WTC11 (cell line): ENCODE data around the gene ATXN7.

Experiments used
- CBFB ChIP-seq: sonication (generic); formaldehyde crosslinking; IDR thresholded peaks from 2 replicates; pipeline ENCODE4 v1.8.1; 2022; ENCODE audit warnings: mild to moderate bottlenecking, low read depth, missing genetic modification reagents
- E2F1 ChIP-seq: sonication (generic); formaldehyde crosslinking; IDR thresholded peaks from 2 replicates; pipeline ENCODE4 v1.8.0; 2022; ENCODE audit warnings: mild to moderate bottlenecking, missing genetic modification reagents
- MAX ChIP-seq: sonication (generic); formaldehyde crosslinking; IDR thresholded peaks from 2 replicates; pipeline ENCODE4 v1.8.0; 2022; ENCODE audit warnings: mild to moderate bottlenecking, missing genetic modification reagents
- MXD4 ChIP-seq: fragments of 250-450 bp; sonication (Bioruptor Pico); IDR thresholded peaks from 2 replicates; pipeline ENCODE4 v1.8.0; 2021; ENCODE audit warnings: mild to moderate bottlenecking, moderate library complexity, borderline replicate concordance
- RORB ChIP-seq: fragments of 250-450 bp; sonication (Bioruptor Pico); IDR thresholded peaks from 2 replicates; pipeline ENCODE4 v1.9.0; 2021; ENCODE audit warnings: mild to moderate bottlenecking
- TCF7 ChIP-seq: sonication (generic); formaldehyde crosslinking; IDR thresholded peaks from 2 replicates; pipeline ENCODE4 v1.8.0; 2022; ENCODE audit warnings: mild to moderate bottlenecking, low read depth, missing genetic modification reagents, moderate library complexity
- TF ChIP-seq, protein P1 (sequence below): fragments of 200-600 bp; IDR thresholded peaks from 2 replicates; pipeline ENCODE4 v1.8.0; 2022; ENCODE audit warnings: antibody characterized with exemption

- TF ChIP-seq MAX (no peak), CBFB (CRISPR knock-in tag) (no peak), MXD4 (CRISPR knock-in tag) (no peak), TCF7 (CRISPR knock-in tag) (no peak), E2F1 (CRISPR knock-in tag) (no peak), RORB (CRISPR knock-in tag) (no peak)
- TF ChIP-seq, protein P1, sequence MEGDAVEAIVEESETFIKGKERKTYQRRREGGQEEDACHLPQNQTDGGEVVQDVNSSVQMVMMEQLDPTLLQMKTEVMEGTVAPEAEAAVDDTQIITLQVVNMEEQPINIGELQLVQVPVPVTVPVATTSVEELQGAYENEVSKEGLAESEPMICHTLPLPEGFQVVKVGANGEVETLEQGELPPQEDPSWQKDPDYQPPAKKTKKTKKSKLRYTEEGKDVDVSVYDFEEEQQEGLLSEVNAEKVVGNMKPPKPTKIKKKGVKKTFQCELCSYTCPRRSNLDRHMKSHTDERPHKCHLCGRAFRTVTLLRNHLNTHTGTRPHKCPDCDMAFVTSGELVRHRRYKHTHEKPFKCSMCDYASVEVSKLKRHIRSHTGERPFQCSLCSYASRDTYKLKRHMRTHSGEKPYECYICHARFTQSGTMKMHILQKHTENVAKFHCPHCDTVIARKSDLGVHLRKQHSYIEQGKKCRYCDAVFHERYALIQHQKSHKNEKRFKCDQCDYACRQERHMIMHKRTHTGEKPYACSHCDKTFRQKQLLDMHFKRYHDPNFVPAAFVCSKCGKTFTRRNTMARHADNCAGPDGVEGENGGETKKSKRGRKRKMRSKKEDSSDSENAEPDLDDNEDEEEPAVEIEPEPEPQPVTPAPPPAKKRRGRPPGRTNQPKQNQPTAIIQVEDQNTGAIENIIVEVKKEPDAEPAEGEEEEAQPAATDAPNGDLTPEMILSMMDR: no peak
Measured at GRCh38 chr3:63988943-63989342, 125.3 kb downstream of the ATXN7 start.
